Adrenal gland (tissue), 12 donors: ENCODE data around the gene KLF9. TPM values are rescaled to one million over a fixed set of nuclear protein-coding genes. Genes with fewer than 3 reads are reported as not detected.
A peak's percentile ranks its signal among the peaks of the same experiment; 100 is the strongest.

Experiments
- DNase-seq, 7 donors: peaks; one replicate each; pipeline ENCODE4 v3.0.0-alpha.2; 2019 to 2020
- H3K27ac ChIP-seq, 5 donors: fragments of 200-600 bp; sonication (generic) in 4 of 5; 1 replicate in 3 of 5; 2 replicates in 2 of 5; pipeline versions ENCODE4 v1.5.1 to v1.8.0; 2016 to 2020; ENCODE audit warnings: mild to moderate bottlenecking in 1 of 5
- H3K27me3 ChIP-seq: fragments of 200-600 bp; 2 replicates; pipeline ENCODE4 v1.8.0; 2021
- H3K36me3 ChIP-seq, 2 donors: fragments of 200-600 bp; replicated peaks in 1 of 2; 1 replicate in 1 of 2; 2 replicates in 1 of 2; pipeline versions ENCODE4 v1.5.1 to v1.8.0; 2018 to 2022
- H3K4me1 ChIP-seq, 2 donors: fragments of 200-600 bp; replicated peaks in 1 of 2; 1 replicate in 1 of 2; 2 replicates in 1 of 2; pipeline versions ENCODE4 v1.5.1 to v1.8.0; 2018 to 2021
- H3K4me3 ChIP-seq, 4 donors: fragments of 200-600 bp; sonication (generic) in 3 of 4; one replicate each; pipeline ENCODE4 v1.5.1; 2016 to 2018
- H3K9me3 ChIP-seq, 3 donors: fragments of 200-600 bp; sonication (generic) in 1 of 3; replicated peaks in 1 of 3; 1 replicate in 2 of 3; 2 replicates in 1 of 3; pipeline versions ENCODE4 v1.5.1 to v1.8.0; 2016 to 2021
- CTCF ChIP-seq, 6 experiments: fragments of 450-650 bp in 4 of 6; fragments of 200-600 bp in 2 of 6; sonication (generic) in 1 of 6; IDR thresholded peaks; 1 replicate in 5 of 6; 2 replicates in 1 of 6; pipeline versions ENCODE4 v1.5.1 to v1.8.0; 2016 to 2021; ENCODE audit warnings: antibody characterized with exemption in 6 of 6, mild to moderate bottlenecking in 2 of 6, moderate library complexity in 1 of 6
- POLR2A ChIP-seq, 2 donors: fragments of 450-650 bp; IDR thresholded peaks; one replicate each; pipeline ENCODE4 v1.6.1; 2017; ENCODE audit warnings: antibody characterized with exemption in 2 of 2, mild to moderate bottlenecking in 2 of 2, moderate library complexity in 1 of 2
- WGBS, 4 donors: extraction: QIAGEN DNeasy Blood & Tissue Kit in 2 of 4; methylation state at CpG; one replicate each; pipeline versions ENCODE4 v1.1.5 to v1.1.7; 2013 to 2017; 5-methylcytosine and 5-hydroxymethylcytosine counted together
- intact Hi-C, 2 donors: fragments of 100-400 bp; cut with DNase I; formaldehyde crosslinking; loops; one replicate each; pipeline versions ENCODE4 v1.14.1 to v1.15.0; 2022 to 2023
- polyA plus RNA-seq, 3 donors: library from polyadenylated mRNA; stranded (reverse); fragments of 200-250 nt in 2 of 3; fragments of 350-450 nt in 1 of 3; fragmentation: Illumina TruSeq in 1 of 3; extraction: RNeasy Lipid Tissue Mini Kit (QIAGEN cat#74804) in 1 of 3; gene quantifications; one replicate each; pipeline ENCODE4 v1.2.3, GENCODE V29; 2013 to 2014
- total RNA-seq, 9 donors: library from RNA; depleted of rRNA in 4 of 9; stranded (reverse); fragments of >200 nt in 4 of 9; fragments of 120-200 nt in 1 of 9; fragmentation: NEBNext Ultra II Directional in 1 of 9; extraction: Animal tissue kit (Norgen Biotek cat#: 25700) in 1 of 9; gene quantifications; one replicate each; pipeline versions ENCODE4 v1.1.0 to v1.2.4, GENCODE V29; 2013 to 2023
- donor health status: healthy with polysubstance abuse.
- donor health status: Bipolar disorder and iron deficiency.
- donor health status: DM: yes; HTN: yes; CAD: no.
- donor health status: DM: no; HTN: no; CAD: no.
- donor health status: DM: no; HTN: no; CAD: no.
- donor health status: DM: yes; HTN: yes; CAD: no.

KLF9 gene
- total and polyA plus RNA-seq, 12 donors = 2.2 to 80.7 (median 38.7) TPM

- no peak for TF ChIP-seq CTCF (IDR thresholded peaks at IDR 0.05)
- TF ChIP-seq POLR2A (IDR thresholded peaks at IDR 0.05) = no peak
- DNase-seq = peak in 4 of 7 donors; percentile 25 to 57 (median 38)
- Histone ChIP-seq H3K4me3 (no peak overlapping the region), H3K27me3 (no peaks in the 10 kb centered on the region), H3K4me1 (peaks cover 11 to 18% of the 10 kb centered on the region in 2 donors), H3K36me3 (no peaks in the 10 kb centered on the region), H3K9me3 (no peaks in the 10 kb centered on the region), H3K27ac (peak overlapping the region in 2 of 5 donors; percentile 24 to 46)
- 28 to 45% (median 31%) methylated on average over 1 of the region's 1 CpG for whole genome bisulfite sequencing, 4 donors
- intact Hi-C loops = no loop called here
These were observed 21.5 kb upstream of the KLF9 start for GRCh38 chr9:70435948-70436347.

DNA sequence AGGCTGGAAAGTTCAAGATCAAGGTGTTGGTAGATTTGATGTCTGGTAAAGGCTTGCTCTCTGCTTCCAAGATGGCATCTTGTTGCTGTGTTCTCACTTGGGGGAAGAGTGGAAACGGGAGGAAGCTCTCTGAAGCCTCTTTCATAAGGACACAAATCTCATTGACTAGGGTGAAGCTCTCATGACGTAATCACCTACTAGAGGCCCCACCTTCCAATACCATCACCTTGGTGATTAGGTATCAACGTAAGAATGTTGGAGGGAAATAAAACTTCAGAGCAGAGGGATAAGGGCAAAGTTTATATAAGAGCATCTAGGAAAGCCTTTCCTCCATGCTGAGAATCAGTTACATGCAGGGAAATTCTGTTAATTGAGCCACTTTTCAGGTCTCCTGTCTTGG, 15.4 kb upstream of the KLF9 start:
- Histone ChIP-seq H3K36me3 (no peaks in the 10 kb centered on the region), H3K27me3 (no peaks in the 10 kb centered on the region), H3K4me1 (no peaks in the 10 kb centered on the region), H3K27ac (no peak overlapping the region), H3K9me3 (no peaks in the 10 kb centered on the region), H3K4me3 (no peak overlapping the region)
- peak in 1 of 7 donors; percentile 4 for DNase-seq
- 78 to 87% (median 84%) methylated on average over 3 of the region's 3 CpGs for WGBS, 4 donors
- TF ChIP-seq CTCF (IDR thresholded peaks at IDR 0.05) (no peak), POLR2A (IDR thresholded peaks at IDR 0.05) (no peak)
- intact Hi-C loops = loop anchor here in 1 of 2 donors (5.0 kb wide), 1 partner anchor 32 kb away; no protein-coding TSS in a partner anchor

DNA sequence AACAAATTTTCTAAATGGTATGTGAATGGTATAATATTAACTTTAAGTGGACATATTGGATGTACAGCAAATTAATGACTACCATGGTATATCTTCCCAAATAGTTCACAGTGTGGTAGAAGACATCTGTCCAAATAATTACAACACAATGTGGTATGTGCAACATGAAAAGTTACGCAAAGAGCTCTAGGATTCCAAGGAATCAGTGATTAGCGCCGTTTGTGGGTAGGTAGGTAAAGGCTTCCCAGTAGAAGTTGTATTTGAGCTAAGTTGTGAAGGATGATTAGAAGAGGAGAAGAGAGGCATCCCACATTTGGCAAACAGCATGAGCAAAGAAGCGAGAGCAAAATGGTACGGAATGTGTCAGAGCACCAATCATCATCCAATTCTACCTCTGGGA, 14.3 kb upstream of the KLF9 start:
- intact Hi-C loops = loop anchor here in 1 of 2 donors (5.0 kb wide), 1 partner anchor 34 kb away; no protein-coding TSS in a partner anchor
- Histone ChIP-seq H3K4me3 (no peak overlapping the region), H3K36me3 (no peaks in the 10 kb centered on the region), H3K4me1 (no peaks in the 10 kb centered on the region), H3K27ac (no peak overlapping the region), H3K27me3 (no peaks in the 10 kb centered on the region), H3K9me3 (no peaks in the 10 kb centered on the region)
- no peak for TF ChIP-seq CTCF (IDR thresholded peaks at IDR 0.05)
- no peak for TF ChIP-seq POLR2A (IDR thresholded peaks at IDR 0.05)
- DNase-seq = no peak
- 92 to 97% (median 96%) methylated on average over 5 of the region's 5 CpGs for WGBS, 4 donors

DNA sequence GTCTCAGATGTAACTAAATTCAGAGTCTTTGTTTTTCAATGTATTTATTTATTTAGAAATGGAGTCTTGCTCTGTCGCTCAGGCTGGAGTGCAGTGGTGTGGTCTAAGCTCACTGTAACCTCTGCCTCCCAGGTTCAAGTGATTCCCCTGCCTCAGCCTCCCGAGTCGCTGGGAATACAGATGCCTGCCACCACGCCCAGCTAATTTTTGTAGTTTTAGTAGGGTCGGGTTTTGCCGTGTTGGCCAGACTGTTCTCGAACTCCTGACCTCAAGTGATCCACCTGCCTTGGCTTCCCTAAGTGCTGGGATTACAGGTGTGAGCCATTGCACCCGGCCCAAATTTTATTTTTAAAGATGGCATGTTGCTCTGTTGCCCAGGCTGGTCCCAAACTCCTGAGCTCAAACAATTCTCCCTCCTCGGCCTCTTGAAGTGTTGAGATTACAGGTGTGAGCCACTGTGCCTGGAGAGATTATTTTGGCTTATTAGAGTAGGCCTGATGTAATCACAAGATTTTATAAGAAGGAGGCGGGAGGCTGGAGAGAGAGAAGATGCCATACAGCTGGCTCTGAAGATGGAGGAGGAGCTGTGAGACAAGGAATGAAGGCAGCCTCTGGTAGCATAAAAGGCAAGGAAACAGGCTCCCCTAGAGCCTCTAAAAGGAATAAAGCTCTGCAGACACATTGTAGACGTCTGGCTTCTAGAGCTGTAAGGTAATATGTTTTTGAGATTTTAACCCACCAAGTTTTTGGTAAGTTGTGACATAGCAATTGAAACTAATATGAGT, 12.9 kb upstream of the KLF9 start:
- Histone ChIP-seq H3K4me3 (no peak overlapping the region), H3K27me3 (no peaks in the 10 kb centered on the region), H3K27ac (no peak overlapping the region), H3K4me1 (peaks cover 0 to 3% of the 10 kb centered on the region in 2 donors), H3K36me3 (no peaks in the 10 kb centered on the region), H3K9me3 (no peaks in the 10 kb centered on the region)
- TF ChIP-seq POLR2A (IDR thresholded peaks at IDR 0.05) = no peak
- no peak for TF ChIP-seq CTCF (IDR thresholded peaks at IDR 0.05)
- WGBS, 4 donors = 73 to 85% (median 80%) methylated on average over 11 of the region's 11 CpGs
- DNase-seq = no peak
- intact Hi-C loops = loop anchor here in 1 of 2 donors (5.0 kb wide), 1 partner anchor 35 kb away; no protein-coding TSS in a partner anchor
